ENCODE results near the gene CACNA1B. TPM values are rescaled to one million over a fixed set of nuclear protein-coding genes. Genes with fewer than 3 reads are reported as not detected.

The CACNA1B gene
- total and polyA plus RNA-seq, 8 donors: 0.16 to 1.3 (median 0.31) TPM

DNA sequence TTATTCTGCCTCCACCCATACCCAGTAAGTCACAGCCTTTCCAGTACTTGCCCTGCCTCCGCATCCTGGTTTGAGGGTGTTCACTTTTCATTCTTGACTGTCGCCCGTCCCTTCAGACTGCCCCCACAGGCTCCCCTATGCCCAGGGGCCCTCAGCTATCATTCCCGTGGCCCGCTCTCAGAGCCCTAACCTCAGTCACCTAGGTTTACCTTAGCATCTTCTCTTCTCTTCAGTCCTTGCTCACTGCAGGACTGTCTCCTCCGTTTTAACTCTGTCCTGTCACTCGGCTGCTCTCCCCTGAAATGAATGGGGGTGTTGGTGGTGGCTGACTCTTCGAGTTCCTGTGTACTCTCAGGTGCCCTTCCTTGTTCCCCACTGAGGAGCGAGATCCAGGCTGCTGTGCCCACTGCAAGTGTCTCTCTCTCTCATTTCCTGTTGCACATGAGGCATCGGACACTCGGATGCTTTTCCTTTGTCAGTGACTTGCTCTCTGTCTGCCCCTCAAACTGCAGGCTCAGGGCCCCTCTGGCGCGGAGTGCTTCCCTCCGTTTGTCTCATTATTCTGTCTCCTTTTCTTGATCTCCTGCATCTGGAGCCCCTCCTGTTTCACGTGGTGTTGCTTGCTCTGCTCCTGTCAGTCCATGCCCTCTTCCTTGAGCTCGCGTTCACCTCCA is 89.8 kb downstream of the CACNA1B start:
- no peak overlapping the region for H3K27ac ChIP-seq
- DNase-seq: no peak
- TF ChIP-seq CTCF (IDR thresholded peaks at IDR 0.05): no peak
- H3K36me3 ChIP-seq: no peaks in the 10 kb centered on the region
- ATAC-seq: no peak
- WGBS, 2 donors: 66 to 70% methylated on average over 17 of the region's 17 CpGs
- no peaks in the 10 kb centered on the region for H3K4me1 ChIP-seq
- H3K4me3 ChIP-seq: no peak overlapping the region
- intact Hi-C loops (cut with DNase I): no loop called here
- no peaks in the 10 kb centered on the region for H3K27me3 ChIP-seq
- no peaks in the 10 kb centered on the region for H3K9me3 ChIP-seq
- FAIRE-seq: no peak

- Histone ChIP-seq H3K4me1 (no peaks in the 10 kb centered on the region), H3K27ac (no peak overlapping the region), H3K9me3 (no peaks in the 10 kb centered on the region), H3K36me3 (no peaks in the 10 kb centered on the region), H3K27me3 (no peaks in the 10 kb centered on the region), H3K4me3 (no peak overlapping the region)
- 56 to 62% methylated on average over 10 of the region's 10 CpGs for WGBS, 2 donors
- TF ChIP-seq CTCF (IDR thresholded peaks at IDR 0.05): no peak
- DNase-seq: peak in 1 of 6 donors; percentile 37
- intact Hi-C loops (cut with DNase I): no loop called here
- no peak for FAIRE-seq
- no peak for ATAC-seq
These were observed 90.7 kb downstream of the CACNA1B start for GRCh38 chr9:137968235-137968634.

DNA sequence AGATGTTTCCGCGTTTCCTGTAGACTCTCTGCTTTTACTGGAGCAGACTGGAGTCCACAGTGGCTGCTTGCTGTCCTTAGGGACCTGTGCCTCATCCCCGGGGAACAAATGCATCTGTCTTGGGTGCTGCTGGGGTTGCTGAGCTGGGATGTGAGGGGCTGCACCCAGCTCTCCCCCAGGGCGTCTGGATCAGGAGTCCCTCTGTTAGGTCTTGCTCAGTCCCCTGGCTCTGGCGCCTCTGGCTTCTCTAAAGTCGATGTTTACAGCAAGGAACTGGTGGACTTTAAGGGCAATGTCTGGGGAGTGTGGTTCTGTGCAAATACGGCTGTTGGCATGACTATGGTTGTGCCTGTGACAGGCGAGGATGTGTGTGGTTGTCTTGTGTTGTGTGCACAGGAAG is 91.4 kb downstream of the CACNA1B start:
- no peaks in the 10 kb centered on the region for H3K9me3 ChIP-seq
- no peak overlapping the region for H3K4me3 ChIP-seq
- FAIRE-seq (no peak), DNase-seq (no peak), ATAC-seq (no peak)
- 62 to 71% methylated on average over 8 of the region's 8 CpGs for WGBS, 2 donors
- intact Hi-C loops (cut with DNase I): no loop called here
- no peaks in the 10 kb centered on the region for H3K36me3 ChIP-seq
- no peaks in the 10 kb centered on the region for H3K27me3 ChIP-seq
- no peak for TF ChIP-seq CTCF (IDR thresholded peaks at IDR 0.05)
- no peaks in the 10 kb centered on the region for H3K4me1 ChIP-seq
- H3K27ac ChIP-seq: no peak overlapping the region

DNA sequence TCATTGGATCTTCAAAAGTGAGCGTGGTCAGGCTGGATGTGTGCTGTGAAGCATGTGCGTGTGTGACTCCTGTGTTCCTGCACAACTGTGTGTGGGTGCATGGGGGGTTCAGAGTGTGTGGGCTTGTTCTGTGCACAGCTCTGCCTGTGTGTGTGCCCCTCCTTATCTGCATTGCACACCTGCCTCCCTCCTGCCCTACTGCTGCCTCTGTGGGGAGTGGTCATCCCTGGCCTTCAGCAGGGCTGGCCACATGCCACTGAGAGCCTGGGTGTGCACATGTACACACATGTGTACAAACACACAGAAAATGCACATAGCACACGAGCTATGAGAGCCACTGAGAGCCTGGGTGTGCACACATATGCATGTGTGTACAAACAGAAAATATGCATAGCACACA is 92.1 kb downstream of the CACNA1B start:
- intact Hi-C loops (cut with DNase I): no loop called here
- Histone ChIP-seq H3K4me3 (no peak overlapping the region), H3K27ac (no peak overlapping the region), H3K36me3 (no peaks in the 10 kb centered on the region), H3K9me3 (no peaks in the 10 kb centered on the region), H3K27me3 (no peaks in the 10 kb centered on the region), H3K4me1 (no peaks in the 10 kb centered on the region)
- TF ChIP-seq CTCF (IDR thresholded peaks at IDR 0.05): no peak
- DNase-seq (no peak), FAIRE-seq (no peak), ATAC-seq (no peak)
- 71 to 75% methylated on average over 3 of the region's 3 CpGs for WGBS, 2 donors

GRCh38 chr9:137970098-137970497 is 92.5 kb downstream of the CACNA1B start:
- H3K4me3 ChIP-seq: no peak overlapping the region
- TF ChIP-seq CTCF (IDR thresholded peaks at IDR 0.05): no peak
- no peaks in the 10 kb centered on the region for H3K9me3 ChIP-seq
- DNase-seq (no peak), ATAC-seq (no peak), FAIRE-seq (no peak)
- H3K4me1 ChIP-seq: no peaks in the 10 kb centered on the region
- no peaks in the 10 kb centered on the region for H3K36me3 ChIP-seq
- H3K27ac ChIP-seq: no peak overlapping the region
- no peaks in the 10 kb centered on the region for H3K27me3 ChIP-seq
- intact Hi-C loops (cut with DNase I): no loop called here

Measured in pancreas (tissue), 10 donors.